ENCODE results near the gene UBTD1. TPM values are rescaled to one million over a fixed set of nuclear protein-coding genes. Genes with fewer than 3 reads are reported as not detected.

Gene UBTD1
- polyA plus RNA-seq, 1 donor (not counting 4 experiments of a cell fraction or from before 2014, with no cell fraction given), result 12.0 TPM

- FAIRE-seq (no peak), DNase-seq (ENCODE audit: low read depth, low spot score) (no peak)
- Histone ChIP-seq H3K9ac (ENCODE audit: control insufficient read depth, extremely low read depth, insufficient read depth, low read length) (no peak overlapping the region), H3K4me3 (ENCODE audit: control insufficient read depth in 2 of 3, extremely low read depth in 1 of 3, insufficient read depth in 2 of 3, low read depth in 1 of 3, low read length in 3 of 3) (no peak overlapping the region), H3K4me1 (ENCODE audit: control insufficient read depth, extremely low read depth, insufficient read depth, low read length) (peaks cover 17% of the 10 kb centered on the region), H2AFZ (ENCODE audit: control insufficient read depth, low read length) (no peak overlapping the region), H3K27ac (ENCODE audit: control insufficient read depth, insufficient read depth, low read length) (no peak overlapping the region), H3K9me3 (ENCODE audit: control insufficient read depth, low read depth, low read length) (no peaks in the 10 kb centered on the region), H4K20me1 (ENCODE audit: control insufficient read depth, extremely low read depth, insufficient read depth, low read length) (no peaks in the 10 kb centered on the region), H3K27me3 (ENCODE audit: control insufficient read depth, extremely low read depth, insufficient read depth, low read length) (no peaks in the 10 kb centered on the region), H3K36me3 (ENCODE audit: control insufficient read depth in 2 of 2, extremely low read depth in 1 of 2, insufficient read depth in 2 of 2, low read length in 2 of 2) (peaks cover 0 to 2% of the 10 kb centered on the region in 2 experiments), H3K79me2 (ENCODE audit: control insufficient read depth, insufficient read depth, low read length) (peaks cover 8% of the 10 kb centered on the region), H3K9me1 (ENCODE audit: control insufficient read depth, extremely low read depth, insufficient read depth, low read length) (no peaks in the 10 kb centered on the region), H3K4me2 (ENCODE audit: control insufficient read depth, extremely low read depth, insufficient read depth, low read depth, low read length) (no peak overlapping the region)
- TF ChIP-seq EZH2 (IDR thresholded peaks at IDR 0.05; ENCODE audit: low read length) (no peak), CTCF (optimal IDR thresholded peaks at IDR 0.05 in 1 of 3, IDR thresholded peaks at IDR 0.05 in 1 of 3, conservative IDR thresholded peaks at IDR 0.05 in 1 of 3; ENCODE audit: extremely low read depth in 1 of 3, insufficient read depth in 2 of 3, low read length in 3 of 3) (peak; percentile 61 to 81 (median 68))
- dilution Hi-C loops (cut with MboI; ENCODE audit: extremely low pct_ligation_motif_present, low sequenced_read_pairs), result no loop called here
Measured at GRCh38 chr10:97534746-97535367, 36.1 kb downstream of the UBTD1 start.

GRCh38 chr10:97537186-97537869 lies 38.6 kb downstream of the UBTD1 start:
- peaks cover 12% of the 10 kb centered on the region for H3K79me2 ChIP-seq (ENCODE audit: control insufficient read depth, insufficient read depth, low read length)
- DNase-seq (ENCODE audit: low read depth, low spot score), result no peak
- dilution Hi-C loops (cut with MboI; ENCODE audit: extremely low pct_ligation_motif_present, low sequenced_read_pairs), result no loop called here
- peaks cover 26% of the 10 kb centered on the region for H3K4me1 ChIP-seq (ENCODE audit: control insufficient read depth, extremely low read depth, insufficient read depth, low read length)
- no peaks in the 10 kb centered on the region for H4K20me1 ChIP-seq (ENCODE audit: control insufficient read depth, extremely low read depth, insufficient read depth, low read length)
- no peak overlapping the region for H3K9ac ChIP-seq (ENCODE audit: control insufficient read depth, extremely low read depth, insufficient read depth, low read length)
- no peaks in the 10 kb centered on the region for H3K27me3 ChIP-seq (ENCODE audit: control insufficient read depth, extremely low read depth, insufficient read depth, low read length)
- FAIRE-seq, result no peak
- no peak overlapping the region for H3K4me3 ChIP-seq (ENCODE audit: control insufficient read depth in 2 of 3, extremely low read depth in 1 of 3, insufficient read depth in 2 of 3, low read depth in 1 of 3, low read length in 3 of 3)
- H3K27ac ChIP-seq (ENCODE audit: control insufficient read depth, insufficient read depth, low read length), result no peak overlapping the region
- no peak overlapping the region for H3K4me2 ChIP-seq (ENCODE audit: control insufficient read depth, extremely low read depth, insufficient read depth, low read depth, low read length)
- no peaks in the 10 kb centered on the region for H3K9me3 ChIP-seq (ENCODE audit: control insufficient read depth, low read depth, low read length)
- TF ChIP-seq EZH2 (IDR thresholded peaks at IDR 0.05; ENCODE audit: low read length), result no peak
- TF ChIP-seq CTCF (optimal IDR thresholded peaks at IDR 0.05 in 1 of 3, IDR thresholded peaks at IDR 0.05 in 1 of 3, conservative IDR thresholded peaks at IDR 0.05 in 1 of 3; ENCODE audit: extremely low read depth in 1 of 3, insufficient read depth in 2 of 3, low read length in 3 of 3), result no peak
- H2AFZ ChIP-seq (ENCODE audit: control insufficient read depth, low read length), result no peak overlapping the region
- H3K9me1 ChIP-seq (ENCODE audit: control insufficient read depth, extremely low read depth, insufficient read depth, low read length), result no peaks in the 10 kb centered on the region
- no peaks in the 10 kb centered on the region for H3K36me3 ChIP-seq (ENCODE audit: control insufficient read depth in 2 of 2, extremely low read depth in 1 of 2, insufficient read depth in 2 of 2, low read length in 2 of 2)

All from keratinocyte (primary cell).